Glomerular endothelial cell (primary cell): ENCODE results near the gene CD14. TPM values are rescaled to one million over a fixed set of nuclear protein-coding genes. Genes with fewer than 3 reads are reported as not detected.
"Not testable (repeated sequence)": the region's sequence is repeated elsewhere in the genome, so short reads cannot be mapped to it uniquely, and the experiment has no call there.

Experiments
- DNase-seq: peaks from one replicate; pipeline ENCODE4 v3.0.0-alpha.2; 2011; ENCODE audit warnings: low read depth, low spot score; ENCODE audit errors: extremely low read depth
- total RNA-seq: library from RNA; depleted of rRNA; stranded (reverse); fragments of >200 nt; gene quantifications from 2 replicates; pipeline ENCODE4 v1.2.3, GENCODE V29; 2015

CD14 gene
- 0.23 TPM in 1 of 2 replicates, not detected in the other for total RNA-seq

DNA sequence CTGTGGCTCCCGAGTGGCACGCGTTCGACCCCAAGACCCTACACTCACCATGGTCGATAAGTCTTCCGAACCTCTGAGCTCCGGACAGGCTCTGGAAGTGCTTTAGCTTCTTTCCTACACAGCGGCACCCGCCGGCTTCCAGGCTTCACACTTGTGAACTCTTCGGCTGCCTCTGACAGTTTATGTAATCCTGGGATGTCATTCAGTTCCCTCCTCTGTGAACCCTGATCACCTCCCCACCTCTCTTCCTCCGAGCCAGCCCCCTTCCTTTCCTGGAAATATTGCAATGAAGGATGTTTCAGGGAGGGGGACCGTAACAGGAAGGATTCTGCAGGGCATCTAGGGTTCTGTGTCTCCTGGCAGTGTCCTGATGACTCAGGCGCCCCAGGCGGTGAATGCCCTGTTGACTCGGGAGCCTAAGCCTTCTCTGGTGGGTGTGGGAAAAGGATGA, at the start of gene CD14:
CD14 (minus strand) TSS at position 155 of the 451 bp plus-strand sequence; CDS start at position 51, 104 bp downstream.
- DNase-seq = no peak

DNA sequence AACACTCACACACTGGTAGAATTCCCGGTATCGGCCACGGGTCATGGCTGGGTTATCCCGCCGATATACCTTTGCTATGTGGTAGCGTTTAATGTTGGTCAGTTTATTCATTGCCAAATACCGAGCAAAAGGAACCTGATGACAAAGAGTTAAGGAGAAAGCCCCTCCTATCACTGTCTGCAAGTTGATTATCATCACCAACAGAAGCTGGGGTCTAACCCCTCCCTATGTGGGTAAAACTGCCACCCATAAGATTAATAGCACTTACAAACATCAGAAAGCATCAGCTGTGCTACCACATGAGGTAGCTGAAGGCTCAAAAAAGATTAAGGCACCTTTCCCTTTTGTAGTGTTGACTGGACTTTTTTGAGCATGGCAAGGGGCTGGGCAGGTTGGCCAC, 46.0 kb upstream of the CD14 start:
- DNase-seq = no peak

DNA sequence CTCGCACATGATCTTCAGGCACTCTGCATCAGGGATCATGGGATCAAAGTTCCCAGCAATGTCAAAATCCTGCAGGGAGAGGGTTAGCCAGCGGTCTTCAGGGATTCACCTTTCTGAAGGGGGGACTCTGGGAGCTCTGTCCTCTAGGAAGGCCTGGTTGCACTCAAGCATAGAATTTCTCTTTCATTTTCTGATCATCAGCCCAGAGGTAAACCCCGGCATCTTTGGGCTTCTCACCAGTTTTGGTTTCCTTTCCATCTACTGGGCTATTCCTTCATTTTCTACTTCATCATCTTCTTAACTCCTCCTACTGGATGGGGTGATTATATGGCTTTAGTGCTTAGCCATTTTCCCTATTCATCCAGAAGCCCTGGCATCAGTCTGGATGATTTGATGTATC, 45.0 kb upstream of the CD14 start:
- DNase-seq = no peak

DNA sequence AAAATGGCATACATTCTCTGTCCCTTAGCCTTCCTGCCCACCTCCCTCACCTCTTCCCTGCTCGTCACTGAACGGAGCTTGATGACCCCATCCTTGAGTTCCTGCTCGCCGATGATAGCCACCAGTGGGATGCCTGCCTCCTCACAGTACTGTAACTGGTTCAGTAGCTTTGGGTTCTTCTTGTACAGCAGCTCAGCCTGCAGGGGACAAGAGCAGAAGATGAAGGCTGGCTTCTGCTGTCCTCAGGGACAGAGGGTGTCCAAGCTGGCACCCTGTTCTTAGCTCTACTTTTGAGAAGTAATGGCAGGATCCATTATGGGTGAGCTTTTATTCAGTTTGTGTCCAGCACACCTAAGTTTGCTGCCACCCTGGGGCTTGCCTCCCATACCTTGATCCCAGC, 41.7 kb upstream of the CD14 start:
- DNase-seq = no peak

DNA sequence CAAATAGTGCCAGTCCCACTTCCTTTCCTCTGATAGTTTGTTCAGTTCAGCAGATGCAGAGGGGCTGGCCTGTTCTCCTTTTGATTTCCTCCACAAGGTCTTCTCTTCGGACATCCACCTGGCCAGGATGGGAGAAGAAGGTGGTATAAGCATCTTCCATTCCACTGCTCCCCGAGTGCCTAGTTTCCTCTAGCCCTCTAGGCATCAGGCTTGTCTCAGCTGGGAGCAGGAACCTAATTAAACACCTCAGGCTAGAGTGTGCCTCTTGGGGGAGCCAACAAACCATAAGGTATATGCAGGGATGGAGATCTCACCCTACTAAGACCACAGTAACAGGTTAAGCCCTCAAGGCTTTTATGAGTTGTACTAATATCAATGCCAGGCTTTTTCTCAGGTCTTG, 41.2 kb upstream of the CD14 start:
- DNase-seq = no peak

DNA sequence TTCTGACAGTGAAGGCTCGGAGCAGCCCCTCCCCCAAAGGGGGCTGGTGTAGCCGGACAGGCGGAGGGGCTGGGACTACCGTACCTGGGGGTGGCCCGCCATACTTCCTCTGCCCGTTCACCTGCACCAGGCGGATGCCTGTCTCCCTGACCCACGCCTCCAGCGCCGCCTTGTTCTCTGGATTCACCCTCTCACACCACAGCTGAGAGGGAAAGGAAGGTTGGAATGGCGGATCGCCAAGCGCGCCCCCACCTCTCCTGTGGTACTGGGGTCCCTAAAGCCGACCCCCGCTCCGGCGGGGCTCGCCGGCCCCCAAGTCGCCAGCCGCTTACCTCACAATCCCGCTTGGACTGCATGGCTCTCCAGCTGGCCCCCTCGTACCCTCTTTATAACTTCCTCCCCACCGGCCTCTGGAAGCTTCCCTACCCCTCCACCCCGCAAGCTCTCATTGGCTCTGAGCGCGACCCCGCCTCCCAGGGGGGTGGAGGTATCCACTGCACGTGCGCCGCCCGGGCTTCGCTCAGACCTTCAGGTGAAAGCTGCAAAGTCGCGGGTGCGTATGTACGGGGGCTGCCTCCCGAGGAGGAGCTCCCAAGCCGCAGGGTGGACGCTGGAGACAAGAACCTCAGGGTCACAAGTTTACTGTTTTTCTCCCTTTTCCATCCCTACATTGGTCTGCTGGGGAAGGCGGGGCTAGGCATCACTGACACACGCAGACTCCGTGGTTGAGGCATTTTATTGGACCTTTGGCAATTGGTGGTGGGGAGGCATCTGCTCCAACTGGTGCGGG, 40.4 kb upstream of the CD14 start, which contains the start of gene DND1:
DND1 (minus strand) TSS at position 390 of the 790 bp plus-strand sequence; CDS start at position 356, 34 bp downstream.
- no peak for DNase-seq

DNA sequence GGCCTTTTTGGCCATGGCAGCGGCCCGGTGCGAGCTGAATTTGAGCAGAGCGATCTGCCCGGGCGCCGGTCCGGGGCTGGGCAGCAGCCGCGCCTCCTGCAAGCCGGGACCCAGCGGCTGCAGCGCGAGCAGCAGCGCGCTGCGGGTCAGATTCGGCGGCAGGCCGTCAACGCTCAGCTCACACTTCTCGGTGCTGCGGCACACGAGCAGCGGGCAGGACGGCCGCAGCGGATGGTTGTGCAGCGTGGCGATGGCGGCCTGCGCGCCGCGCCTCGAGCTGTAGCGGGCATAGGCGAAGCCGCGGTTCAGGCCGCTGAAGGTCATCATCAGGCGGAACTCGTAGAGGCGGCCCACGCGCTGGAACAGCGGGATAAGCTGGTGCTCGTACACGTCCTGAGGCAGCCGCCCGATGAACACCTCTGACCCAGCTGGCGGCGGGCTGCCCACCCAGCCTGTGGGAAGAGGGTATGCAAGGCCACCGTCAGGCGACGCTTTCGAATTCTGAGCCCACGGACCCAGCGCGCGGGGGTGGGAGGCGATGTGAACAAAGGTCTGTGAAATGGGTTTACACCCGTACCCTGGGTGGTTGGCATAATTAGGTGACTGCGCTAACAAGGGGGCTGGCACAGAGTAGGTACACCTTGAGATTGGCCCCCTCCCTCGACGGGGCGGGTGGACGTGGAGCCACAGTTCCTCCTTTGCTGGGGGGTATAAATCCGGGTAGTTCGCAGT, 39.6 kb upstream of the CD14 start:
- DNase-seq = no peak

DNA sequence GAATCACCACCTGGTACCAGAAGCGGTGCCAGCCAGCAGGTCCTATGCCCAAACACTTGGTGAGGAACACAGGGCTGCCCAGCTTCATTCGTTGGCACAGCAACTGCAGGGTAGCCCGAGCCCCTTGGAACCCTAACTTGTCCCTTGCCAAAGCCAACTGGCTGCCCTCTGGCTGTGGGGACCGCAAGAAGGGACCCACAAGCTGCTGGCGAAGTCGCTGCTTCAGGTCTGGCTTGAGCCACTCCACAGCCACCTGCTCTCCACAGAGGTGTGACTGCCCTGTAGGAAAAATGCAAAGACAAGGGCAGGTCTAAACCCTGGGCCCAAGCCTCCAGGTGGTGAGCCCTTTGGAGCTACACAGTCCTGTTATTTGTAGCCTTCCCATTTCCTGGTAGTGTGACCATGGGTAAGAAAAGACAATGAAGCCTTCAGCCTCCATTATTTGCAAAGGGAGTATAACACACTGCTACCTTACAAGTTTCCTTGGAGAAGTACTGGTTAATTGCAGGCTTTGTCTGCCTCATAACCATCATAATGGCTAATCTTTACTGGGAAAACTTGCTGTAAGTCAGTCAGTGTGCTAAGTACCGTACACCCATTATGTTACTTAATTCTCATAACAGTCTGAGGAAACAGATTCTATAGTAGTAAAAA, 38.6 kb upstream of the CD14 start:
- DNase-seq = no peak

DNA sequence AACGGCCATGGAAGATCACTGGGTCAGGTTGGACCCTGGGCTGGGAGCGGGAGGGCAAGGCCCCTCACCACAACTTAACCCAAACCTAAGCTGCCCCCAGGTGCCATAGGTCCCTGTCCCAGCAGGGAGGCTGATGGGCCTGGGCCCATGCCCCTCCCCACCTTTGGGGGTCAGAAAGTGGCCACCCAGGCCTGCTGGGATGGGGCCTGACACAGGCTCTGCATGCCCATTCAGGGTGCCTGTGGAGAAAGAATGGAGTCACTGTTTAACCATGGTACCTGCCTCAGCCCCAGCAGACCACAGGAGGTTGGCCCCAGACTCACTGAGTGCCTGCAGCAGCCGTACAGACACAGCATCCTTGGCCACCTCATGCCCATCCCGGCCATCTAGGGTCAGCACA, 38.1 kb upstream of the CD14 start:
- DNase-seq = not testable (repeated sequence)

DNA sequence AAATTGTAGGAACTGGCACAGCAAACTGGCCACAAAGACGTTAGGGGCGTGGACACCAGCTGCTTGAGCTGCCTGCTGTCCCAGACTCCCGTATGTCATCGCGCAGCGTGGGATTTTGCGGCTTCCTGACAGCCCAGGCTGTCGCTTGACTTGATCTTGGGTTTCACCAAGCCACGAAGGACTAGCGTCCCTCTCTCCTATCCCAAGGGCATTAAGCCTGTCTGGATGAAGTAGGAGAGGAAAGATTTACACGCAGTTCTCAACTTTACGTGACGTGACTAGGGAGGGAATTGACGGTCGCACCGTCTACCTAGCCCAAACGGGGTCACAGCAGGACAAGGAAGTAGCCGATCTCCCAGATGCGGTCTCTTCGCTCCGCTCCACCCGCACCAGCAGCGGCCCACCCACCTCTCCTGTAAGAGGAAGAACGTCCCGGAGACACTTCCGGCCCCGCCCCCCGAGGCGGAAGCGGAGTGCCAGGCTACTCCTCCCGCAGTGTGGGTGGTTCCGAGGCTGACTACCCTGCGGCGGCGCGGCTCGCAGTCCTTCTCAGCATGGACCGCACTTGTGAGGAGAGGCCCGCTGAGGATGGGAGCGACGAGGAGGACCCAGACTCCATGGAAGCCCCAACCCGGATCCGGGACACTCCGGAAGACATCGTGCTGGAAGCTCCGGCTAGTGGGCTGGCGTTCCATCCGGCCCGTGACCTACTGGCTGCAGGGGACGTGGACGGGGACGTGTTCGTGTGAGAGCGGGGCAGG, 31.6 kb upstream of the CD14 start, which contains the start of gene WDR55:
WDR55 (plus strand) TSS at position 546 of the 761 bp plus-strand sequence; CDS start at position 555, 9 bp downstream.
- peak; percentile 41 for DNase-seq

DNA sequence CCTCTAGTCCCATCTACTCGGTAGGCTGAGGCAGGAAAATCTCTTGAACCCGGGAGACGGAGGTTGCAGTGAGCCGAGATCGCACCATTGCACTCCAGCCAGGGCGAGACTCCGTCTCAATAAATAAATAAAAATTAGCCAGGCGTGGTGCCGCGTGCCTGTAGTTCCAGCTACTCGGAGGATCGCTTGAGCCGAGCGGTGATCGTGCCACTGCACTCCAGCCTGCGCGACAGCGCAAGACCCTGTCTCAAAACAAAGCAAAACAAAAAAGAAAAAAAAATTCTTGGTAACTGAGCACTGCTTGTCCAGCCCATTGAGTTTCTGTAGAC, 31.0 kb upstream of the CD14 start:
- DNase-seq = no peak

DNA sequence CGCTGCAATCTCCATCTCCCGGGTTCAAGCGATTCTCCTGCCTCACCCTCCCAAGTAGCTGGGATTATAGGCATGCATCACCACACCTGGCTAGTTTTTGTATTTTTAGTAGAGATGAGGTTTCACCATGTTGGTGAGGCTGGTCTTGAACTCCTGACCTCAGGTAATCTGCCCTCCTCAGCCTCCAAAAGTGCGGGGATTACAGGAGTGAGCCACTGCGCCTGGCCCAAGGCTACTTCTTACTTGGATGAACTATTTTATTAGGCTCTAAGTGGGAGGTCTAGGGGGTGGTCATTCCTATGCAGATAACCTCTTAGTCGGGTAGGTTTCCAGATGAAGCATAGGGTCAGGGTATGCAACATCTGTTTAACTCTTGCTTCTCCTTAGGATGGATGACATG, 27.4 kb upstream of the CD14 start:
- not testable (repeated sequence) for DNase-seq

DNA sequence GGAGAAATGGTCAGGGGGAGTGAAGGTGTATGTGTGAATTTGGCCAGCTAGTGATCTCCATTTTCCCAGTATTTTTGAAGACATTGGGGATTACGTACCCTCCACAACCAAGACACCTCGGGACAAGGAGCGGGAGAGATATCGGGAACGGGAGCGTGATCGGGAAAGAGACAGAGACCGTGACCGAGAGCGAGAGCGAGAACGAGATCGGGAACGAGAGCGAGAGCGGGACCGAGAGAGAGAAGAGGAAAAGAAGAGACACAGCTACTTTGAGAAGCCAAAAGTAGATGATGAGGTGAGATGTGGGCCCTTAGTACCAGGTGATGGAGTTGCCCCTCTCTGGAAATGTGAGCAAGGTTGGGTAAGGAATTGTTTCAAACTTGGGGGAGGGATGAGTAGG, 25.9 kb upstream of the CD14 start:
- no peak for DNase-seq

DNA sequence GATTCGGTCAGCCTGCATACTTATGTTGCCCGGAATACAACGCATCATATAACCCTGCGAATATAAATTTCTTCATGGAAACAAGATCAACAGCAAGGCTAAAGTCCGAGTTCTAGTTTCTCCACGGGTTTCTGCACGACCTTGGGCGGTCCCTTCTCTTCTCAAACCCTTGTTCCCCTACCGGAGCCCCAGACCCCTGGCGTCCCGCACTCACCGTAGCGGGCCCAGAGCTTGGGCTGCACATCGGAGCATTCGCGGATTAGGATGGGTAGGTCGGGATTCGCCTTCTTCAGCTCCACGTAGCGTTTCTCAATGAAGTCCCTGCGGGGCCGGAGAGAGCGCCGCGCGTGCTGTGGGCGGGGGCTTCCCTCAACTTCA, 14.1 kb upstream of the CD14 start:
- DNase-seq = no peak

DNA sequence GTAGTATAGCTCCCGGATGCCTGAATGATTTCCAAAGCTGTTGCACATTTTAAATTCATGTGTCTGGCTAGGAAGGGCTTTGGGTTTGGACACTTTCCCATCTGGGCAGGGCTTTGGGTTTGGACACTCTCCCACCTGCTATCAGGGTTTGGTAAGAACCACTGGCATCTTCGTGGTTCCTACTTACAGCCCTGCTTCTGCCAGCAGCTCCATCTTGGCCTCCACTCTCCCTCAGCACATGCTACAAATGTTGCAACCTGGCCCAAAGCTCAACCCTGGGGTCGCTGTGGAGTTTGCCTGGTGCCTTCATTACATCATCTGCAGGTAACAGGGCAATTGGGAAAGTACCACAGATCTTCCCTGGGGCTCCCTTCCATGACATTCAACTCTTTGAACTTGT, 9.7 kb upstream of the CD14 start:
- DNase-seq = no peak

DNA sequence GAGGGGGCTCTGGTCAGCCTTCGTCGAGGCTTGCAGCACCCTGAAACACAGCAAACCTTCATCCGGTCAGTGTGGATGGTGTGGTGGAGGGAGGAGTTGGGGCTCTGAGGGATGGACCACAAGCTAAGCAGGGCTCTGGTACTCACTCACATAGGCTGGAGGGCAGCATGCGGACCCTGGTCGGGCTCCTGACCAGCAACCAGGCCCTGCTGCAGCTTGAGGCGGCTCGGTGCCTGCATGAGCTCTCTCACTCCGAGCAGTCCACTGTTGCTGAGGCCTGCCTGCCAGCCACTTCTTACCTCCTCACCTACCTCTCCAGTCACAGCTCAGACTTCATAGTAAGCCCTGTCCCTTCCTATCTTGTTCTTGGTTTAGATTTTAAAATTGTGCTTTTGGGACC, 8.7 kb upstream of the CD14 start:
- no peak for DNase-seq

DNA sequence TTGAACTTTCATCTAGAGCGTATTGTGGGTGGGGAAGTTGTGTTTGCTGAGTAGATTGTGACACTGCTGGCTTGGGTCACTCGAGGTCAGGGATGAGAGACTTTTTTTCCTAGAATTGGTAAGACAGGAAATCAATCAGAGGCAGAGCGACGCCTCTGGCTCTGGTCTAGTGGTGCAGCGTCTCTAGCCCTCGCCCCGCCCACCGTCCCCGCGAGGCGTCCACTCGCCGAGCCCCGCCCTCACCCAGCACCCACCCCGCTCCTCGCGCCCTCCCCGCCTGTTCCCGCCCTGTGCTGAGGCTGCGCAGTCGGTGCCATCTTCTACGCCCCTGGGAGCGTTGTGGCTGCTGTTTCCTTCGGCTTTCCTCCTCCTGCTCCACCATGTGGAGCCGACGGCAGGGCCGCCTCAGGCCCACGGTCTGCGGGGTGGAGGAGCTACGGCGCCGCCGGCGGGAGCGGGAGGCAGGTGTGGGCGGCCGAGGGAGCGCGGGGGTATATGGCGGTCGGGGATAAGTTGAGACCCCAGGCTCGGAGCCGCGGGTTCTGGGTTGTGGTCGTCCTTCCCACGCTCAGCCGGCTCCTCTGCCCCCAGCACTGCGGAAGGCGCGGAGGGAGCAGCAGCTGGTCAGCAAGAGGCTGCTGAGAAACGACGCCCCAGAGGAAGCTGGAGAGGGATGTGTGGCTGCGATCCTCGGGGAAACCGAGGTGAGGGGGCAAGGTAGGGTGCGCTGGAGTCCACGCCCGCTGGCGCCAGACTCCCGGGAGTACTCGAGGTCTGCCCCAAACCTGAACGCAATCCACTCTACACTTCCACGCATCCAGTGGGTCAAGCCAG, 6.4 kb upstream of the CD14 start, which contains the start of gene TMCO6:
TMCO6 (plus strand) TSS at position 304 of the 834 bp plus-strand sequence; CDS start at position 381, 77 bp downstream.
- DNase-seq = peak; percentile 75

DNA sequence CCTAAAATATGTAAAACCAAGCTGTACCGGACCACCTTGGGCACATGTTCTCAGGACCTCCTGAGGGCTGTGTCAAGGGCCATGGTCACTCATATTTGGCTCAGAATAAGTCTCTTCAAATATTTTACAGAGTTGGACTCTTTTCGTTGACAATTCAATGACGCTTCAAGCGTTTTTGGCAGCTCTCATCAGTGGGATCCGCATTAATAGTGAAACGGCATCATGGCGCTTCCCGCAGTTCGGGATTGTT, 5.8 kb upstream of the CD14 start:
- not testable (repeated sequence) for DNase-seq

DNA sequence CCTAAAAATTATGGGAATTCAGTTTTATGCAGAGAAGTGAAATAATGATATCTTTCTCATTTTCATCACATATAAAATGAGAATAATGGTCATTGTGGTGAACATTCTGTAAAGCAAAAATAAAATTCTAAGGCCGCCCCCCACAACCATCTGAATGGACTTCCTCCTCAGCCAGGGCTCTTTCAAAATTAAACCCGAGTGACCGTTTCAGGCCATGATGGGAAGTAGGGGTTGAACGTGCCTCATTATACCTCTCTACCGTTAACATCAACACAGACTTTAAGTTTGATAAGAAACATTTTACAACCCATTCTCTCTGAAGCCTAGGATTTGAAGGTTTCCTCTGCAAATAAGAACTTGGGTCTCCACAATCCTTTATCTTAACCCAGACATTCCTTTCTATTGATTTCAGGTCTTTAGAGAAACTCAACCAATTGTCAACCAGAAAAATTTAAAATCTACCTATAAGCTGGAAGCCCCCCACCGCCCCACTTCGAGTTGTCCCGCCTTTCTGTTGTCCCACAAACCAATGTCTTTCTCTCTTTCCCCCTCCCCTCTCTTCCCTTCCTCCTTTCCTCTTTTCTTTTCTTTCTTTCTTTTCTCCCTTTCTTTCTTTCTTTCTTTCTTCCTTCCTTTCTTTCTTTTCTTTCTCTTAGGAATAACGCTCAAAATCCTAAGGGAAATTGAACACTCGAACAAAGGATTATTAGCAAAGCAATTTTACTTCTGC, 4.6 kb upstream of the CD14 start:
- no peak for DNase-seq
